Skeletal muscle tissue (tissue), 4 donors: Measurements from ENCODE around the gene C15orf61. TPM values are rescaled to one million over a fixed set of nuclear protein-coding genes. Genes with fewer than 3 reads are reported as not detected.

Source experiments
- H3K27ac ChIP-seq: one replicate; pipeline ENCODE4 v1.7.0; 2013; ENCODE audit warnings: mild to moderate bottlenecking, low read depth, low read length, inconsistent platforms
- H3K27me3 ChIP-seq, 3 donors: one replicate each; pipeline ENCODE4 v1.7.0; 2013; ENCODE audit warnings: low read length in 3 of 3; ENCODE audit not compliant: control insufficient read depth in 3 of 3, insufficient read depth in 3 of 3
- H3K36me3 ChIP-seq, 3 donors: one replicate each; pipeline ENCODE4 v1.7.0; 2013; ENCODE audit warnings: low read length in 3 of 3; ENCODE audit not compliant: control insufficient read depth in 3 of 3, insufficient read depth in 3 of 3
- H3K4me1 ChIP-seq, 3 donors: one replicate each; pipeline ENCODE4 v1.7.0; 2013; ENCODE audit warnings: low read length in 3 of 3, mild to moderate bottlenecking in 3 of 3; ENCODE audit not compliant: control insufficient read depth in 3 of 3, insufficient read depth in 3 of 3
- H3K4me3 ChIP-seq, 3 donors: one replicate each; pipeline ENCODE4 v1.7.0; 2013; ENCODE audit warnings: low read length in 3 of 3
- H3K9ac ChIP-seq, 3 donors: one replicate each; pipeline ENCODE4 v1.7.0; 2013; ENCODE audit warnings: low read length in 3 of 3, mild to moderate bottlenecking in 3 of 3, moderate library complexity in 2 of 3, low read depth in 1 of 3
- H3K9me3 ChIP-seq, 3 donors: one replicate each; pipeline ENCODE4 v1.7.0; 2013; ENCODE audit warnings: low read length in 3 of 3; ENCODE audit not compliant: control insufficient read depth in 3 of 3
- total RNA-seq: library from RNA; depleted of rRNA; stranded (reverse); fragments of >200 nt; gene quantifications from one replicate; pipeline ENCODE4 v1.2.3, GENCODE V29; 2014
- donor health status: Osteomylitis.

C15orf61 gene
- total RNA-seq, 1 donor from 2014 or later = 7.3 TPM

DNA sequence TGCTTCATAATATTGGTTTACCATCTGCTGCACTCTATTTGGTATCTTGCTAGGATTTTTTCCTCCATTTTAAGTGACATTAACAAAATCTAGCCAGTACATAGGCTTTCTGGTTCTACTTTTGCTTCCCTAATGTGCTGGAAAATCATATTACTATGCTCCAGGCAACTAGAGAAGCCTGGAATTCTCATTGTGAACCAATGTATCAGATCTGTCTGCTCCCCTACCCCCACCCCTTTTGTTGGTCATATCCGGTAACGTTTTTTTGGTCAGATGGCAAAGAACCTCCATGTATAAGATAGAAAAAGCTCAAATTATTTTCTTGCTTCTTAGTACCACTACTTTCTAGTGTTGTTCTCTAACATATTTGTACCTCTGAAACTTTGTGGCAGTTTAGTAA is 38.6 kb downstream of the C15orf61 start:
- Histone ChIP-seq H3K27me3 (no peaks in the 10 kb centered on the region), H3K4me3 (no peak overlapping the region), H3K27ac (no peak overlapping the region)

DNA sequence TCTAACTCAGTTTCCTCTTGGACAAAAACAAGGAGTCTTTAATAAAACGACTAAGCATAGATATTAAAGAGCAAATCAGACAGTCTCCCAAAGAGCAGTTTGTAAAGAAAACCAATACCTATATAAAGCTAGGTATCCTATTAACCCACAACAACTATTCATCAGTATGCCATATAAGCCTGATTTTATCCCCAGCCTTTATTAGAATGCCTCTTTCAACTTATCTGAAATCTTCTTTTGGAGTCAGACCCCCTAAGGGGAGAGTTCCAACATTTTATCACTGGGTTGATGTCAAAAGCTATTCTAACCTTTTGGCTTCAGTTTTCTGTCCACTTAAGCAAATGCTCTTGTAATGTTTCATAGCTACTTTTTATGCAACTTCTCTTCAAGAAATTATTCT is 39.4 kb downstream of the C15orf61 start:
- Histone ChIP-seq H3K4me3 (no peak overlapping the region), H3K27me3 (no peaks in the 10 kb centered on the region), H3K4me1 (peaks cover 0 to 3% (median 2%) of the 10 kb centered on the region in 3 donors), H3K27ac (no peak overlapping the region), H3K36me3 (peaks cover 0 to 7% (median 0%) of the 10 kb centered on the region in 3 donors), H3K9me3 (no peaks in the 10 kb centered on the region), H3K9ac (no peak overlapping the region)

More for the DNA sequence above, 38.6 kb downstream of the C15orf61 start:
- Histone ChIP-seq H3K9ac (no peak overlapping the region), H3K9me3 (no peaks in the 10 kb centered on the region), H3K36me3 (peaks cover 0 to 7% (median 0%) of the 10 kb centered on the region in 3 donors), H3K4me1 (peaks cover 0 to 3% (median under 1%) of the 10 kb centered on the region in 3 donors)

DNA sequence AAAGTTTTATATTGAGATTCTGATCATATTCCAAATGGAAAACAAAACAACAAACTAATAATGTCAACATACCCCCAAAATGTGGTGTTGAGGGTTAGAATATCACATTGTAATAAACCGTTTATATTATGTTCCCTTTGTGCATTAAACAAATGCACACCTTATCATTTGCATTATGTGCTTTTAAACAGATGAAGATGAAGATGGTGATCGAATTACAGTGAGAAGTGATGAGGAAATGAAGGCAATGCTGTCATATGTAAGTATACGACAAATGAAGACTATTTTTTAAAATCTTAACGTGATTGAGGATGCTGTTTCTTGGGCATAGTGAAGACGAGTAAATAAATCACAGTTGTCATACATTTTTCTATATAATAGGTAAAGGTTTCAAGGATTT is 42.2 kb downstream of the C15orf61 start:
- Histone ChIP-seq H3K4me1 (peaks cover 0 to 3% (median 2%) of the 10 kb centered on the region in 3 donors), H3K9me3 (no peaks in the 10 kb centered on the region), H3K36me3 (peaks cover 0 to 5% (median 0%) of the 10 kb centered on the region in 3 donors), H3K27me3 (no peaks in the 10 kb centered on the region), H3K9ac (no peak overlapping the region), H3K27ac (no peak overlapping the region), H3K4me3 (no peak overlapping the region)

DNA sequence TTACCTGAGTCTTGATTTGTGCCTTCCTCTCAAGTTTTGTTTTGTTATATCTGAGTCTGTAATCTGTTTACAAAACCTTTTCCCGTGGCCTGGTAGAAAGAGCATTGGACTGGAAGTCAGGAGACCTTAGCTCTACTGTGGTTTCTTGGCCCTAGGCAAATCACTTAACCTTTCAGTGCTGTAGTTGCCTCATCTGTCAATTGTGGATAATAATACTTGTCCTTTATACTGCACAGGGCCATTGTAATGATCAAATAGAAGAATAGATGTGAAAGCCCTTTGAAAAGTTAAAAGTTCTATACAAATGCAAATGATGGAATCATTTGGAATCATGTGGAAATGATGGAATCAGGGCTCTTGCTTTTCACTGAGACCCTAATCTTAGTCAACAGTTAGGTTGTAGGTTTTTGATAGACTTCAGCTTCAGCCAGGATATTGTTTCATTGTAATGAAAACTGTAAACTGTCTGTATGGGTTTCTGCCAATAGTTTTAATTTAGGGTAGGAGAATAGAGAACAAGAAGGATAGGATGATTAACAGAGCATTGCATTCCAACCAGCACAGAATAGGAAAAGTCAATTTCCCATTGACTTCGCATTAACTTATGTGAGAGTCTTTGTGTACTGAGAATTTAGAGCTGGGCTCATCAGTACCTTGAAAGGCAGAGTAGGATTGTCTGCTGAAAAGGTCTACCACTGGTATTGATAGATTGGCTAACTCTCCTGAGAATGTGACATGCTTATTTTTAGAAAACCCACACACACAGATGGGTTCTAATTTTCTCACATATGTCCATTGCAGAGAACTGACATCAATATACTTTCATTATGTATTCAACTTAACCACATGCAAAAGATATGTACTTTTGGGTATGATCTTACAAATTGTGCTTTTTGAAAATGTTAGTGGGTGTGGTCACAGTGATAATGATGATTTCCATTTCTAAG is 43.4 kb downstream of the C15orf61 start:
- no peaks in the 10 kb centered on the region for H3K36me3 ChIP-seq
- no peak overlapping the region for H3K9ac ChIP-seq
- no peak overlapping the region for H3K4me3 ChIP-seq
- no peak overlapping the region for H3K27ac ChIP-seq
- H3K9me3 ChIP-seq = no peaks in the 10 kb centered on the region
- peaks cover 0 to 3% (median 2%) of the 10 kb centered on the region in 3 donors for H3K4me1 ChIP-seq
- no peaks in the 10 kb centered on the region for H3K27me3 ChIP-seq

DNA sequence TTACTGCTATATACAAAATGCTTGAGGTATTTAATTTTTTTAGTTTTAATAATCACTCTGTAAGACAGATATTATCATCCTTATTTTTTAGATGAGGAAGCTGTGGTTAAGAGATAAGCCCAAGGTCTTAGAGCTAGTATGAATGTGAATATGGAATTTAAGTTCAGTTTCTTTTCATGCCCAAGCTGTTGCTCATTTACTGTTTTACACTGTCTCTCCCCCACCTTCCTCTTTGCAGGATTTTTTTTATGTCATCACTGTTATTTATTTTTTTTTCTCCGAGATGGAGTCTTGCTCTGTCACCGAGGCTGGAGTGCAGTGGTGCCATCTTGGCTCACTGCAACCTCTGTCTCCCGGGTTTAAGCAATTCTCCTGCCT is 44.0 kb downstream of the C15orf61 start:
- Histone ChIP-seq H3K27me3 (no peaks in the 10 kb centered on the region), H3K9ac (no peak overlapping the region), H3K27ac (no peak overlapping the region), H3K4me3 (no peak overlapping the region), H3K36me3 (no peaks in the 10 kb centered on the region), H3K9me3 (no peaks in the 10 kb centered on the region), H3K4me1 (peaks cover 3 to 7% (median 3%) of the 10 kb centered on the region in 3 donors)

DNA sequence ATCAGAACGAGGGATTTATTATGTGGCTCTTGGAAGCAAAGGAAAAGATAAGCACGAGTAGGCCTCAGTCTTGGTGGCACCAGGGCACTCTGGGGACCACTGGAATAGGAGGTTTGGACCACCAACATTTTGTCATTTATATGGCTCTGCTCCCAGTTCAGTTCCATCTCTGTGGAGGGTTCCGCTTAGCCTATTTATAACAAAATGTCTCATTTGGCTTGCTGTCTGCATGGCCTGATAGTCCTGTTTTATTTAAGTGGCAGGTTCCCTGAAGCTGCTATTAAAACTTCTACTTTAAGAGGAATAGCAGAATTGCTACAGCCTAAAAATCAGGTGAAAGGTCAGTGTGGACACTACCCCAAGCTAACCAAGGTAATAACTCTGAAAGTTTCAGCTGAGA is 48.7 kb downstream of the C15orf61 start:
- Histone ChIP-seq H3K4me3 (no peak overlapping the region), H3K9me3 (no peaks in the 10 kb centered on the region), H3K36me3 (no peaks in the 10 kb centered on the region), H3K4me1 (peaks cover 0 to 9% (median 6%) of the 10 kb centered on the region in 3 donors), H3K9ac (no peak overlapping the region), H3K27me3 (no peaks in the 10 kb centered on the region), H3K27ac (no peak overlapping the region)

DNA sequence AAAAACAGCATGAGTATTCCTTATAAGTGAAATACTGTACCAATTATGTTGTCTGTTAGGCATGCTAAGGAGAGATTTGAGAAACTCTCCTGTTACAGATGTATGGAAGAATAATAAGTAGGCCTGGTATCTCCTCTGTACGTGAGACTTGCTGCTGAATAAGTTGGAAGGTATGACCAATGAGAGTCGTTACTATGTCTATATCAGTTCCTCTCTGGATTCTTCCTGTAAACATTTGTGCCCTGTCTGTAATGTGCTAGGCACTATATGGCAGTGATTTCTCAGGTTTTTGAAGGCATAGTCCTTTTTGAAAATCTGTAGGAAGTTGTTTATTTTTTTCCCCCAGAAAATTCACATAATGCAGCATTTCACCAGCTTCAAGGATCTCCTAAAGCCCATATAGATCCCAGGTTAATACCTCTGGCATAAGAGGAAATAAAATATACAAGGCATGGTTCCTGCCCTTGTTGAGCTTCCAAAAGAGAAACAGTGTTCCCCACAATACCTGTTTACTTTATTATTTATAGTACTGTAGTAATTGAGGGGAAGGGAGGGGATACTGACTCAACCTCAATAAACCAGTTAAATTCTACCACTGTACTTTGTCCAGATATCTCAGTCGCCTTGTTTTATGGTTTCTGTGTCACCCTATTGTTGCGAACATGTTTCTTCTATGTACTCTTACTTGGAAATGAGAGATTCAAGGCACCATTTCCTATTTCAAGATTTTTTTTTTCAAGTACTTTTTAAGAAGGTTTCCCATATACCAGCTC is 50.1 kb downstream of the C15orf61 start:
- H3K4me3 ChIP-seq = no peak overlapping the region
- H3K27me3 ChIP-seq = no peaks in the 10 kb centered on the region
- H3K36me3 ChIP-seq = no peaks in the 10 kb centered on the region
- H3K27ac ChIP-seq = no peak overlapping the region
- peaks cover 0 to 9% (median 5%) of the 10 kb centered on the region in 3 donors for H3K4me1 ChIP-seq
- H3K9me3 ChIP-seq = no peaks in the 10 kb centered on the region
- no peak overlapping the region for H3K9ac ChIP-seq

DNA sequence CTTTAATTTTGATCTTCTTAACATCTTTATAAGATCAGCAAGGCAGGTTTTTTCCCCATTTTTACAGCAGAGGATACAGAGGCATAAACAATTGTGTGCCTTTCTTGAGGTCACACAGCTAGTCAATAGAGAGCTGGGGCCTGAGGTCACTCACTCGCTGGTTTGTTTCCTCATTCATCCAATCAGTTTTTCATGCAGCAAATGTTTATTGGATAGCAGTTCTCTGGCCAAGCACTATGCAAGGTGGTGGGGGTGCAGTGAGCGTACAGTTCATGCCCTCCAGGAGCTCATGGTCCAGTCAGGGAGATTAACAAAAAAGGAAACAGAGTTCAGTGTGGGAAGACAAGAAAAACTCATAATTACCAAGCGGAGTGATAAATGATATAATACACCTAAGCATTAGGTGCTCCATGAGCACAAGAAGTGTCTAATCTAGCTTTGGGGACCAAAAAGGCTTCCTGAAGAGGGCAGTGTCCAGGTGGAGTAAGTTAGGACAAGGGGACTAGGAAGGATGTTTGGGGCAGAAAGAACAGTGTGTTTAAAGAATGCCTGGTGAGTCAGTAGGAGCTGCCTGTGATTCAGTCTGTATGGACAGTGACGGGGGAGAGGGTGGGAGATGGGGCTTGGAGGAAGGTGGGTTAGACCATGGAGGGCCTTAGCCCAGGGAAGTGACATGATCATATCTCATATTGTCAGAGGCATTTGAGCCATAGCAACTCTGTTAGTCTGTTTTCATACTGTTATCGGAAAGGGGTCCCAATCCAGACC is 50.9 kb downstream of the C15orf61 start:
- Histone ChIP-seq H3K4me3 (no peak overlapping the region), H3K4me1 (peaks cover 0 to 9% (median 5%) of the 10 kb centered on the region in 3 donors)

DNA sequence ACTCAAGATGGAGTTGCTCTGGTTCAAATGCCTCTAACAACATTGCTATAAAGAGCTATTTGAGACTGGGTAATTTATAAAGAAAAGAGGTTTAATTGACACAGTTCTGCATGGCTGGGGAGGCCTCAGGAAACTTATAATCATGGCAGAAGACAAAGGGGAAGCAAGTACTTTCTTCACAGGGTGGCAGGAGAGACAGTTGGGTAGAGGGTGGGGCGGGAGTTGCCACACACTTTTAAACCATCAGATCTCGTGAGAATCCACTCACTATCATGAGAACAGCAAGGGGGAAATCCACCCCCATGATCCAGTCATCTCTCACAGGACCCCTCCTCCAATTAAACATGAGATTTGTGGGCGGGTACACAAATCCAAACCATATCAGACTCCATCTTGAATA is 52.3 kb downstream of the C15orf61 start:
- Histone ChIP-seq H3K27ac (no peak overlapping the region), H3K4me1 (peaks cover 0 to 12% (median 9%) of the 10 kb centered on the region in 3 donors), H3K9me3 (no peaks in the 10 kb centered on the region), H3K36me3 (peaks cover 0 to 2% (median 0%) of the 10 kb centered on the region in 3 donors), H3K9ac (no peak overlapping the region), H3K27me3 (no peaks in the 10 kb centered on the region), H3K4me3 (no peak overlapping the region)

More for the DNA sequence above, 50.9 kb downstream of the C15orf61 start:
- H3K9ac ChIP-seq = no peak overlapping the region
- no peak overlapping the region for H3K27ac ChIP-seq
- H3K9me3 ChIP-seq = no peaks in the 10 kb centered on the region
- no peaks in the 10 kb centered on the region for H3K27me3 ChIP-seq
- H3K36me3 ChIP-seq = no peaks in the 10 kb centered on the region
